Brain microvascular endothelial cell (primary cell): Measurements from ENCODE around the gene SHC1.

ENCODE experiments used
- DNase-seq: peaks from one replicate; pipeline ENCODE4 v3.0.0-alpha.2; 2020
- H3K27ac ChIP-seq: fragments of 250-450 bp; sonication (Bioruptor Pico); 2 replicates; pipeline ENCODE4 v1.5.1; 2020; ENCODE audit warnings: mild to moderate bottlenecking, moderate library complexity
- H3K27me3 ChIP-seq: fragments of 250-450 bp; sonication (Bioruptor Pico); replicated peaks from 2 replicates; pipeline ENCODE4 v1.5.1; 2020; ENCODE audit warnings: mild to moderate bottlenecking
- H3K36me3 ChIP-seq: fragments of 250-450 bp; sonication (Bioruptor Pico); replicated peaks from 2 replicates; pipeline ENCODE4 v1.5.1; 2020; ENCODE audit warnings: mild to moderate bottlenecking
- H3K4me3 ChIP-seq: 2 replicates; pipeline ENCODE4 v1.5.1; 2011; ENCODE audit warnings: low read depth, mild to moderate bottlenecking, control low read depth, low read length, moderate library complexity
- CTCF ChIP-seq: IDR thresholded peaks from 2 replicates; pipeline ENCODE4 v1.5.1; 2011; ENCODE audit warnings: low read depth, mild to moderate bottlenecking, moderate library complexity, low read length, control low read depth, inconsistent platforms; ENCODE audit errors: missing control alignments
- in situ Hi-C: cut with HindIII; loops from 2 replicates; pipeline ENCODE4 v1.10.0; 2017; ENCODE audit warnings: low sequenced_read_pairs, low pct_ligation_motif_present

SHC1 gene

GRCh38 chr1:154925335-154926170, 45.0 kb downstream of the SHC1 start:
- no peak for DNase-seq
- Histone ChIP-seq H3K4me3 (no peak overlapping the region), H3K36me3 (peaks cover 6% of the 10 kb centered on the region), H3K27me3 (no peaks in the 10 kb centered on the region), H3K27ac (no peak overlapping the region)
- TF ChIP-seq CTCF = no peak
- in situ Hi-C loops = no loop called here

- no peak for TF ChIP-seq CTCF
- Histone ChIP-seq H3K4me3 (no peak overlapping the region), H3K27ac (no peak overlapping the region), H3K27me3 (no peaks in the 10 kb centered on the region), H3K36me3 (peaks cover 6% of the 10 kb centered on the region)
- DNase-seq = no peak
- in situ Hi-C loops = no loop called here
These were observed 46.9 kb downstream of the SHC1 start for GRCh38 chr1:154923695-154924094.

GRCh38 chr1:154913273-154913672, 57.3 kb downstream of the SHC1 start:
- H3K36me3 ChIP-seq = no peaks in the 10 kb centered on the region
- no peak for DNase-seq
- no peak overlapping the region for H3K4me3 ChIP-seq
- H3K27me3 ChIP-seq = no peaks in the 10 kb centered on the region
- in situ Hi-C loops = no loop called here
- no peak overlapping the region for H3K27ac ChIP-seq
- TF ChIP-seq CTCF = no peak

- in situ Hi-C loops = no loop called here
- no peak for DNase-seq
- Histone ChIP-seq H3K27ac (no peak overlapping the region), H3K27me3 (no peaks in the 10 kb centered on the region), H3K36me3 (no peaks in the 10 kb centered on the region), H3K4me3 (no peak overlapping the region)
- TF ChIP-seq CTCF = no peak
These were observed 57.8 kb downstream of the SHC1 start for GRCh38 chr1:154912755-154913154.
